Type B pancreatic cell (in vitro differentiated cells): ENCODE data around the gene CSRNP2. TPM values are rescaled to one million over a fixed set of nuclear protein-coding genes. Genes with fewer than 3 reads are reported as not detected.

Source experiments
- DNase-seq: peaks from one replicate; pipeline ENCODE4 v3.0.0; 2021; ENCODE audit warnings: mixed read lengths; ENCODE audit not compliant: unreplicated experiment; ENCODE audit errors: extremely low spot score
- H3K27ac Mint-ChIP-seq: 2 replicates; pipeline ENCODE4 v1.8.0; 2021; ENCODE audit warnings: mild to moderate bottlenecking, mixed read lengths
- H3K27me3 Mint-ChIP-seq: 2 replicates; pipeline ENCODE4 v1.8.0; 2021; ENCODE audit warnings: mixed read lengths
- H3K36me3 Mint-ChIP-seq: 2 replicates; pipeline ENCODE4 v1.8.0; 2021; ENCODE audit warnings: mixed read lengths
- H3K4me1 Mint-ChIP-seq: one replicate; pipeline ENCODE4 v1.8.0; 2021; ENCODE audit warnings: mixed read lengths; ENCODE audit not compliant: unreplicated experiment
- H3K4me3 Mint-ChIP-seq: 2 replicates; pipeline ENCODE4 v1.8.0; 2021; ENCODE audit warnings: mild to moderate bottlenecking, mixed read lengths
- H3K9me3 Mint-ChIP-seq: 2 replicates; pipeline ENCODE4 v1.8.0; 2021; ENCODE audit warnings: mixed read lengths
- CTCF ChIP-seq: fragments of 200-600 bp; sonication (generic); conservative IDR thresholded peaks from 2 replicates; pipeline ENCODE4 v1.5.0; 2021; ENCODE audit warnings: antibody characterized with exemption, mild to moderate bottlenecking
- total RNA-seq: library from RNA; stranded (reverse); gene quantifications from 2 replicates; pipeline ENCODE4 v1.2.1, GENCODE V29; 2021; ENCODE audit warnings: low replicate concordance

The CSRNP2 gene
- total RNA-seq, 1 donor from 2014 or later = 55.5 TPM

- H3K4me3 Mint-ChIP-seq = no peak overlapping the region
- no peaks in the 10 kb centered on the region for H3K27me3 Mint-ChIP-seq
- TF ChIP-seq CTCF = no peak
- H3K4me1 Mint-ChIP-seq = peaks cover 5% of the 10 kb centered on the region
- peaks cover 13% of the 10 kb centered on the region for H3K36me3 Mint-ChIP-seq
- H3K9me3 Mint-ChIP-seq = no peaks in the 10 kb centered on the region
- DNase-seq = no peak
- H3K27ac Mint-ChIP-seq = no peak overlapping the region
Observed at GRCh38 chr12:51126297-51126696, 42.9 kb upstream of the CSRNP2 start.

GRCh38 chr12:51124504-51124903 is 41.1 kb upstream of the CSRNP2 start:
- Mint-ChIP-seq H3K4me1 (peaks cover 5% of the 10 kb centered on the region), H3K4me3 (no peak overlapping the region), H3K27ac (no peak overlapping the region), H3K36me3 (peaks cover 16% of the 10 kb centered on the region), H3K9me3 (no peaks in the 10 kb centered on the region), H3K27me3 (no peaks in the 10 kb centered on the region)
- no peak for TF ChIP-seq CTCF
- no peak for DNase-seq

- peaks cover 25% of the 10 kb centered on the region for H3K36me3 Mint-ChIP-seq
- TF ChIP-seq CTCF = no peak
- peaks cover 5% of the 10 kb centered on the region for H3K4me1 Mint-ChIP-seq
- H3K27ac Mint-ChIP-seq = no peak overlapping the region
- H3K27me3 Mint-ChIP-seq = no peaks in the 10 kb centered on the region
- H3K9me3 Mint-ChIP-seq = no peaks in the 10 kb centered on the region
- H3K4me3 Mint-ChIP-seq = no peak overlapping the region
- no peak for DNase-seq
Observed at GRCh38 chr12:51122844-51123243, 39.4 kb upstream of the CSRNP2 start.

DNA sequence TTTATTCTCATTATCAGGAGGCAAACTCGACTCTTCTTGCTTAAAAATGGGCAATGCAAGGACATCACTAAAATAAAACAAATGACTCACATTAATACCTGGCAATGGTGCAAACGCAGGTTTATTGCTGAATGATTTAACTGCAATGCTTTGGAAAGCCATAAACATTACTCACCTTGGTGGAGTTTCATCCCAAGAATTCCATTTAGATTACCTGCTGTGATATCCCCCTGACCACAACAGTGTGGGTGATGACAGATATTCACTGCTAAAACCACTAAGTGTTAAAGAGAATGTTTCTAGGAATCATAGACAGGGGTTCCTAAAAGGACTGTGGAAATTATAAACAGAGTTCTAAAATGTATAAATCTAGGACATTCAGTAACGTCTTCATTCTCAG is 35.3 kb upstream of the CSRNP2 start:
- H3K27me3 Mint-ChIP-seq = no peaks in the 10 kb centered on the region
- peaks cover 29% of the 10 kb centered on the region for H3K36me3 Mint-ChIP-seq
- DNase-seq = no peak
- H3K4me1 Mint-ChIP-seq = no peaks in the 10 kb centered on the region
- H3K9me3 Mint-ChIP-seq = no peaks in the 10 kb centered on the region
- H3K4me3 Mint-ChIP-seq = no peak overlapping the region
- TF ChIP-seq CTCF = no peak
- H3K27ac Mint-ChIP-seq = no peak overlapping the region

DNA sequence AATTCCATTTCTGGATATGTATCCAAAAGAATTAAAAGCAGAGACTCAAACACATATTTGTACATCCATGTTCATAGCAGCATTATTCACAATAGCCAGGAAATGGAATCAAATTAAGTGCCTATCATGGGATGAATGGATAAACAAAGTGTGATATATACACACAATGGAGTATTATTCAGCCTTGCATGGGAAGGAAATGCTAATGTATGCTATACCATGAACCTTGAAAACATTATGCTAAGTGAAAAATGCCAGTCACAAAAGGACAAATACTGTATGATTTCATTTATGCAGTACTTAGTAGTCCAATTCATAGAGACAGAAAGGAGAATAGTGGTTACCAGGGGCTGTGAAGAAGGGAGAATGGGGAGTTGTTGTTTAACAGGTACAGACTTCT is 32.1 kb upstream of the CSRNP2 start:
- TF ChIP-seq CTCF = no peak
- no peaks in the 10 kb centered on the region for H3K9me3 Mint-ChIP-seq
- H3K27ac Mint-ChIP-seq = no peak overlapping the region
- peaks cover 32% of the 10 kb centered on the region for H3K36me3 Mint-ChIP-seq
- H3K27me3 Mint-ChIP-seq = no peaks in the 10 kb centered on the region
- H3K4me3 Mint-ChIP-seq = no peak overlapping the region
- H3K4me1 Mint-ChIP-seq = no peaks in the 10 kb centered on the region
- DNase-seq = no peak

GRCh38 chr12:51108136-51108535 is 24.7 kb upstream of the CSRNP2 start:
- Mint-ChIP-seq H3K27me3 (no peaks in the 10 kb centered on the region), H3K4me1 (no peaks in the 10 kb centered on the region), H3K36me3 (peaks cover 34% of the 10 kb centered on the region), H3K9me3 (no peaks in the 10 kb centered on the region), H3K4me3 (no peak overlapping the region), H3K27ac (no peak overlapping the region)
- no peak for DNase-seq
- no peak for TF ChIP-seq CTCF
